ENCODE measurements around the gene KCNH4.
A peak's percentile ranks its signal among the peaks of the same experiment; 100 is the strongest.

DNA sequence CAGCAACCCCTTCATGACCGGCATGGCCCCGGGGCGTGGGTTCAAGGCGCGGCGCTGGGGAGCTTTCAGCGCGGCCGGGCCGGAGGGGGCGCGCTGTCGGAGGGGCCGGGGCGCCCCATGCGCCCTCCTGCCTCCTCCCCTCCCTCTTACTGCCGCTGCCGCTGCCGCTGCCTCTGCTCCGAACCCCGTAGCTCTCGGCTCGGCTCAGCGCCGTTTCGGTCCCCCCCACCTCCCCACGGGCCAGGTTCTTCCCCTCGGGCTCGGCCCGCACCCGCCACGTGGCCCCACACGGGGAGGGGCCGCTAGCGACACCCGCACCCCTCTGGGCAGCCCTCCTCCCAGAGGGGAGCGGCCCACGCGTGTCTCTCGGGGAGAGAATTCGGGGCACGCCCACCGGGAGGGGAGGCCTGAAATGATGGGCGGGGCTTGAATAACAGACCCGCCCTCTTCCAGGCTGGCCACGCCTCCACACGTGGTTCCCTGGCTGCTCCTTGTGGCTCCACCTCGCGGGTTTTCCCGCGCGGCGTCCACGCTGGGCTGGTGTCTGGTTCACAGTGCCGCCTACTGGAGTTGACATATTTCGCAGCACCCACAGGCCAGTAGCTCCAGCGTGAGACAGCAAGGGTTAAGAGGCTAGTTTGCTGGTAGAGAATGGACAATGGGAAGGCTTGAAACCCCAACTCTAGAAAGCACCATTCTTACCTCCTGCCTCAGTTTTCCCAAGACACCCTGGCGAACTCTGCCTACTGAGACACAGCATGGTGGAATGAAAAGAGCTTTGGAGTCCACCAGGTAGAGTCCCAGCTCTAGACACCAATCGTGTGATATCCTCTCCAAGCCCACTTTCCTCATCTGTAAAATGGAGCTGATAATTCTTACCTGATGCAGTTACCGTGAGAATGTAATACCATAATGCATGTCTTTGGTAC lies at the start of gene KCNH4:
- TF ChIP-seq, protein P1, sequence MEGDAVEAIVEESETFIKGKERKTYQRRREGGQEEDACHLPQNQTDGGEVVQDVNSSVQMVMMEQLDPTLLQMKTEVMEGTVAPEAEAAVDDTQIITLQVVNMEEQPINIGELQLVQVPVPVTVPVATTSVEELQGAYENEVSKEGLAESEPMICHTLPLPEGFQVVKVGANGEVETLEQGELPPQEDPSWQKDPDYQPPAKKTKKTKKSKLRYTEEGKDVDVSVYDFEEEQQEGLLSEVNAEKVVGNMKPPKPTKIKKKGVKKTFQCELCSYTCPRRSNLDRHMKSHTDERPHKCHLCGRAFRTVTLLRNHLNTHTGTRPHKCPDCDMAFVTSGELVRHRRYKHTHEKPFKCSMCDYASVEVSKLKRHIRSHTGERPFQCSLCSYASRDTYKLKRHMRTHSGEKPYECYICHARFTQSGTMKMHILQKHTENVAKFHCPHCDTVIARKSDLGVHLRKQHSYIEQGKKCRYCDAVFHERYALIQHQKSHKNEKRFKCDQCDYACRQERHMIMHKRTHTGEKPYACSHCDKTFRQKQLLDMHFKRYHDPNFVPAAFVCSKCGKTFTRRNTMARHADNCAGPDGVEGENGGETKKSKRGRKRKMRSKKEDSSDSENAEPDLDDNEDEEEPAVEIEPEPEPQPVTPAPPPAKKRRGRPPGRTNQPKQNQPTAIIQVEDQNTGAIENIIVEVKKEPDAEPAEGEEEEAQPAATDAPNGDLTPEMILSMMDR (IDR thresholded peaks at IDR 0.05; ENCODE audit: borderline replicate concordance, extremely low read depth, low read length, poor library complexity, severe bottlenecking), result peak; percentile 20
- no peak for TF ChIP-seq EZH2 (IDR thresholded peaks at IDR 0.05; ENCODE audit: borderline replicate concordance, low read depth, low read length, severe bottlenecking)

All from DND-41 (cell line).